GM21737 (cell line): ENCODE results near the gene DYNC1H1.

Experiments used
- ATAC-seq: cut with Tn5 transposase; IDR thresholded peaks from one replicate; pipeline ENCODE4 v1.9.1; 2021; ENCODE audit warnings: mild to moderate bottlenecking, moderate library complexity; ENCODE audit not compliant: unreplicated experiment

Gene DYNC1H1

DNA sequence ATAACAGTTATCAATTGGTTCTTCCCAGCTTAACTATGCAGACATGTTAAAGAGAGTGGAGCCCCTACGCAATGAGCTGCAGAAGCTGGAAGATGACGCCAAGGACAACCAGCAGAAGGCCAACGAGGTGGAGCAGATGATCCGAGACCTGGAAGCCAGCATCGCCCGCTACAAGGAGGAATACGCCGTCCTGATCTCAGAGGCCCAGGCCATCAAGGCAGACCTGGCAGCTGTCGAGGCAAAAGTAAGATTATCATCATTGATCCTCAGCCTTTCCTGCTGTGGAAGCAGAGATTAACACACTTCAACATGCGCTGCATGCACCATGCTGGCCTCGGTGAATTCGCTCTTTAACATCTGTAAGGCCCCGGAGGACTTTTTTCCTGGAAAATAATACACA lies 68.9 kb downstream of the DYNC1H1 start:
- no peak for ATAC-seq

DNA sequence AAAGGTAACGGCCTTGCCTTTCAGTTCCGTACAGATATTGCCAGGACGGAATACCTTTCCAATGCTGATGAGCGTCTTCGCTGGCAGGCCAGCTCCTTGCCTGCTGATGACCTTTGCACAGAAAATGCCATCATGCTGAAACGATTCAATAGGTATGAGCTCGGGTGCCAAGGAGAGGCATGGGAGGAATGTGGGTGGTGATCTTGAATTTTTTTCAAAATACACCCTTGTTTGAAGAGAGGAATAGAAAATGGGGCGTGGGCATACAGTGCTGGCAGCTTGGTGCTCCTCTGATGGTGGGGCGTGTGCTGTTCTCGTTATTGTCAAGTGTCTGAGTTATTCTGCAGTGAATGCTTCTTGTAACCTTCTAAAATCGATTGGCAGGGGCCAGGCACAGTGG lies 69.9 kb downstream of the DYNC1H1 start:
- ATAC-seq = no peak

DNA sequence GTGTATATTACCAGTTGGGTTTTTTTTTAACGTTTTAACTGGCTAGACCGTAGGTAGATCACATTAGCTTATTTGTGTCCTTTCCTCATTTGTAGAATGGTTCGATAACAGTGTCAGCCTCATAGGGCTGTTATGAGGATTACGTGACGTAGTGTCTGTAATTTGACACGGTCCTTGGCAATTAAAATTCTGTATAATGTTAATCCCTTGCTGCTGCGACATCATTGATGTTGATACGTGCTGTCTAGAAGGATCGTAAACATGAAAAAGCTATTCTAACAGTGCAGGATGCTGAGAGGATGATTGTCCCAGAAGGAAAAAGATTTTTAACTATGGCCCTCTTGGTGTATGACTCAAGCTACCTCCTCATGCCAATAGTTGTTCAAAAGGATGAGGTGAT lies 71.5 kb downstream of the DYNC1H1 start:
- ATAC-seq = no peak

DNA sequence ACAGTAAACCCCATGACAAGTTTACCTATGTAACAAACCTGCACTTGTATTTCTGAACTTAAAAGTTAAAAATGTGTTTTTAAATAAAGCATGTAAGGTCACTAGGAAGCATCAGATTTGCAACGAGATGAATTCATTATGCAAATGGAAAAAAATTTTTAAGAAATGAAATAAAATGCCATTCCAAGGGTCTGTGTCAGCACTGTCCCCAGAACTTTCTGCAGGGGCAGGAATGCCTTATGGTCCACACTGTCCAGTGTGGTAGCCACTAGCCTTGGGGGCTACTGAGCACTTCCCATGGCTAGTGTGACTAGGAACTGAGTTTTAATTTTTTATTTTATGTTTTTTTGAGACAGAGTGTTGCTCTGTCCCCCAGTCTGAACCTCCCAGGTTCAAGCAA lies 73.3 kb downstream of the DYNC1H1 start:
- ATAC-seq = no peak

DNA sequence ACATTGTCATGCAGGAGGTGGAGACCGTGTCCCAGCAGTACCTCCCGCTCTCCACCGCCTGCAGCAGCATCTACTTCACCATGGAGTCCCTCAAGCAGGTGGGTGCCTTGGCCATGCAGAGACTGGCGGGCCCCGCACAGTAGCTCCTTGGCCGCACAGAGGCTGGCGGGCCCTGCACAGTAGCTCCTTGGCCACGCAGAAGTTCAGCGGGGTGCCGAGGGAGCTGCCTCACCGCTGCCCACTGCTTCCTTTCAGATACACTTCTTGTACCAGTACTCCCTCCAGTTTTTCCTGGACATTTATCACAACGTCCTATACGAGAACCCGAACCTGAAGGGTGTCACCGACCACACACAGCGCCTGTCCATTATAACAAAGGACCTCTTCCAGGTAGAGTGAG lies 74.8 kb downstream of the DYNC1H1 start:
- ATAC-seq = no peak

DNA sequence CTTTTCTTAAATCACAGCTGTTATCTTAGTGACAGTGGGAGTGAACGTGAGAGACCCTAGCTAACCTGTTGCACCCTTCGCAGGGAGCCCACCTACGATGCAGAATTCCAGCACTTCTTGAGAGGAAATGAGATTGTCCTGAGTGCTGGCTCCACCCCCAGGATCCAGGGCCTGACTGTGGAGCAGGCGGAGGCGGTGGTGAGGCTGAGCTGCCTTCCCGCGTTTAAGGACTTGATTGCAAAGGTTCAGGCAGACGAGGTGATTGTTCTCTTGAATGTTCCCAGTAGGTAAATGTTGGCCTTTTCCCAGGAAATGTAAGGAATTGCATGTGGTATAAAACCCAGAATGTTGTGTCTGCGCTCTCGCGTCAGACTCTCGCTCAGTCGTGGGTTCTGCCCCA lies 75.8 kb downstream of the DYNC1H1 start:
- ATAC-seq = no peak

DNA sequence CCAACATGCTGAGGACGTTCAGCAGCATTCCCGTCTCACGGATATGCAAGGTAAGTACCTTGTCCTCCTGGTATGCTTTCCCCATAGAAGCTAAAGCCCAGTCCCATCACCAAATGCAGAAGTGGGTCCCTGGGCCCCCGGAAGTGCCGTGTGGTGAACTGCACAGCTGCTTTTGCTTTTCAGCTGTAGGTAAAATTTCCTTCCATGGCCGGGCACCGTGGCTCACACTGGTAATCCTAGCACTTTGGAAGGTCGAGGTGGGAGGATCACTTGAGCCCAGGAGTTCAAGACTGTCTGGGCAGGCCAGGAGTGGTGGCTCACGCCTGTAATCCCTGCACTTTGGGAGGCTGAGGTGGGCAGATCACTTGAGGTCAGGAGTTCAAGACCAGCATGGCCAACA lies 78.3 kb downstream of the DYNC1H1 start:
- no peak for ATAC-seq

DNA sequence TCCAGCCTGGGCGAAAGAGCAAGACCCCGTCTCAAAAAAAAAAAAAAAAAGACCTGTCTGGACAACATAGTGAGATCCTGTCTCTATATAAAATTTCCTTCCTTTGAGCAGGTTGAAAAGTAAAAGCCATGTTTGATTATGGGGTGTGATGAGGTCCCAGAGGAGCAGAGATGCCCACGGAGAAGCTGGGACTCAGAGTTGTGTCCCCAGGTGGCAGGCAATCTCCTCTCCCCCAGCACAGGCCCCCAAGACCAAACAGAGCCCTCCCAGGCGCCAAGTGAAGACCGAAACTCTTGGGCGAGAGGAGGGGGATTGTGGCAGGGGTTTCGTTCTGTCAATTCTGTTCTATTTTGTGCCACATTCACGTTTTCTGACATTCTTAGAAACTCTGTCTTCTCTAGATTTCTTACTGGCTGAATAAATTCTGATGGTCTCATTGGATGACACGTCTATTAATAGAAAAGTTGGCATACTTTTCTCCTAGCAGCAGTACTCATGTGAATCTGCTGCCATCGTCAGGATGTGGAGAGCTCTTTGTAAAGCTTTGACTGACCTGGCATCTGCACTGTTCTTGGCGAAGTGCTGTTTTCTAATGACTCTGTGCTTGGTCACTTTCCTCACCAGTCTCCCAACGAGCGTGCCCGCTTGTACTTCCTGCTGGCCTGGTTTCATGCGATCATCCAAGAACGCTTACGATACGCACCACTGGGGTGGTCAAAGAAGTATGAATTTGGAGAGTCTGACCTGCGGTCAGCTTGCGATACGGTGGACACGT lies 79.1 kb downstream of the DYNC1H1 start:
- no peak for ATAC-seq

DNA sequence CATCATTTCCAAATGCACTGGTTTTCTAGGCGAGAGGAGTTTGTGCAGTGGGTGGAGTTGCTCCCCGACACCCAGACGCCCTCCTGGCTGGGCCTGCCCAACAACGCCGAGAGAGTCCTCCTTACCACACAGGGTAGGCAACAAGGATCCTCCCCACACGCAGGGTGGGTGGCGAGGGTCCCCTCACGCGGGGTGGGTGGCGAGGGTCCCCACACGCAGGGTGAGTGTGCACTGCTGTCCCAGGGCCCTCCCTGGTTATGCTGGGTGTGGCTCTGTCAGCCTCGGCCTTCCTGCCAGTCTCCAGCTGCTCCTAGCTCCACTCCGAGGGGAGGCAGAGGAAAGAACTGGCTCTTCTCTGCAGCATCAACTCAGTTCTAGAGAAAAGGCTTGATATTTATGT lies 80.2 kb downstream of the DYNC1H1 start:
- no peak for ATAC-seq

DNA sequence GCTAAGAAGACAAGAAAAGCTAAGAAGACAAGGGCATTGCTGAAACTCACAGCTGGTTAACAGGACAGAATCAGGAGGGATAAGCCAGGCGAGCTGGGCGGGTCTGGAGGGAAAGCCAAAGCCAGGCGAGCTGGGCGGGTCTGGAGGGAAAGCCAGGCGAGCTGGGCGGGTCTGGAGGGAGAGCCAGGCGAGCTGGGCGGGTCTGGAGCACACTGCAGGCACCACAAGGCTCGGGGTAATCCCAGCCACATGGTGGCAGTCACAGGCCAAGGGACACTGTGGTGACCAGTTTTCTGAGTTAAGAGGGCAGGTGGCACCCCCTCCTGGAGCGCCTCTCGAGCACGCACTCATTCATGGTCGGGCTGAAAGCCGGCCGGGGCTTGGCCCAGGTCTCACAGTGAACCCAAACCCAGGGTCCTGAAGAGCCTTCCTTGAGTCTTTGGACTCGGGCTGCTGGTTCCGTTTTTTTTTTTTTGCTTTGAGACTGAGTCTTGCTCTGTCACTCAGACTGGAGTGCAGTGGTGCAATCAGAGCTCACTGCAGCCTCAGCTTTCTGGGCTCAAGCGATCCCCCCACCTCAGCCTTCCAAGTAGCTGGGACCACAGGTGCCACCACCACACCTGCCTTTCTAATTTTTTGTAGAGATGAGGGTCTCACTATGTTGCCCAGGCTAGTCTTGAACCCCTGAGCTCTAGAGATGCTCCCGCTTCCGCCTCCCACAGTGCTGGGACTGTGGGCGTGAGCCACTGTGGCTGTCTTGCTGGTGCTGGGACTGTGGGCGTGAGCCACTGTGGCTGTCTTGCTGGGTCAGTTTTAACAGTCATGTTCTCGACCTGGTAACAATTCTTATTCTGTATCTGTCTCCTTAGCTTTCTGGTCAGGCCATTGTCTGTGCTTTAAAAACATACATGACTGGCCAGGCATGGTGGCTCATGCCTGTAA lies 82.2 kb downstream of the DYNC1H1 start:
- no peak for ATAC-seq

DNA sequence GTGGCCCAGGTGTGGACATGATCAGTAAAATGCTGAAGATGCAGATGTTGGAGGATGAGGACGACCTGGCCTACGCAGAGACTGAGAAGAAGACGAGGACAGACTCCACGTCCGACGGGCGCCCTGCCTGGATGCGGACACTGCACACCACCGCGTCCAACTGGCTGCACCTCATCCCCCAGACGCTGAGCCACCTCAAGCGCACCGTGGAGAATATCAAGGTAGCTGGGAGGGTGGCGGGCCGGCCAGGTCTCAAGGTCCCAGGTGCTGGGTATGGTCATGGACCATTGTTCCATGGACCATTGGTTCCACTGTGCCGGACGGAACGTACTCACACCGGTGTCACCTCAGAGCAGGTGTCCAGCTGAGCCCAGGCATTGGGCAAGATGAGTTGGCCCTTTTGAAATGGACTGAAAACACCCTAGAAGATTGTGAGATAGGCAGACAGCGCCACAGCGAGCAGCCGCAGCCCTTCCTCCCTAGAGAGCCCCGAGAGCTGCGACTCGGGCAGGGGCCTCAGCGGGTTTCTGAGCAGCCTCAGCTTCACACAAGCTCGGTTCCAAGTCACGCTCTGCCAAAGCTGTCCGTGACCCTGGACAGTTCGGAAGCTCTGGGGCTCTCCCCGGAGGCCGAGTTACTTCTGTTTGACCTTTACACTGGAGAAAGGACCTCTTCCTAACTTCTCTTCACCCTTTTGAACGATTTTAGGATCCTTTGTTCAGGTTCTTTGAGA lies 83.6 kb downstream of the DYNC1H1 start:
- no peak for ATAC-seq

DNA sequence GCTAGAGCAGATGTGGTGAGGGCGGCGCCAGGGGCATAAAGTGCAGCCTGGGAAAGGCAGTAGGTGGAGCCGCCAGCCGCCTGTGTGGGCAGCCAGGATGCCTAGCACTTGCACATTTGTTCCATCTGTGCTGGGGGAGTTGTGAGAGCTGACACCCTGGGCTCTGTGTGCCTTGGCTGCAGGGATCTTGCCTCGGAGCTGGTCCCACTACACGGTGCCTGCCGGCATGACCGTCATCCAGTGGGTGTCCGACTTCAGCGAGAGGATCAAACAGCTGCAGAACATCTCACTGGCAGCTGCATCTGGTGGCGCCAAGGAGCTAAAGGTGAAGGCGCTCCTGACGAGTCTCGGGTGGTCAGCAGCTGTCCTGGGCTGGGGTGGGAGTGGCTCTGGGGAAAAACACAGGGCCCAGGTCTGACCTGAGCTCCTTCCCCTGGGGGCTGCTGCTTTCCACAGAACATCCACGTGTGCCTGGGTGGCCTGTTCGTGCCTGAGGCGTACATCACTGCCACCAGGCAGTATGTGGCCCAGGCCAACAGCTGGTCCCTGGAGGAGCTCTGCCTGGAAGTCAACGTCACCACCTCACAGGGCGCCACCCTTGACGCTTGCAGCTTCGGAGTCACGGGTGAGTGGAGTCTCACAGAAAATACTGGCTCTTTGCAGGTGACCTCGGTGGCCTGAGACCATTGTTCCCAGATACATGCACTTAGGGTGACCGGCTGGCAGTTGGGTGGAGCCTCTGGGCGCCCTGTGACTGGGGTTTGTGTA lies 85.1 kb downstream of the DYNC1H1 start:
- no peak for ATAC-seq

DNA sequence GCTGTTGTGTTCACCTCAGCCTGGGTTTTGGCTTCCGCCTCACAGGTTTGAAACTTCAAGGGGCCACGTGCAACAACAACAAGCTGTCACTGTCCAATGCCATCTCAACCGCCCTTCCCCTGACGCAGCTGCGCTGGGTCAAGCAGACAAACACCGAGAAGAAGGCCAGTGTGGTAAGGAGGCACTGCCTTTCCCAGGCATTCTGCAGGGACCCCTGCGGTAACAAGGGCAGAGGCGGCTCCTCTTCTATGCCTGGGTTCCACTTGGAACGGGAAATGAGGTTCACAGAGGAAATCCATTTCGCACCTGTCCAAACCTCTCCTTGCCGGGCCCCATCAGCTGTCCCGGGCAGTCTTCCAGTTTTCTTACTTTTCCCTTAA lies 85.6 kb downstream of the DYNC1H1 start:
- no peak for ATAC-seq

DNA sequence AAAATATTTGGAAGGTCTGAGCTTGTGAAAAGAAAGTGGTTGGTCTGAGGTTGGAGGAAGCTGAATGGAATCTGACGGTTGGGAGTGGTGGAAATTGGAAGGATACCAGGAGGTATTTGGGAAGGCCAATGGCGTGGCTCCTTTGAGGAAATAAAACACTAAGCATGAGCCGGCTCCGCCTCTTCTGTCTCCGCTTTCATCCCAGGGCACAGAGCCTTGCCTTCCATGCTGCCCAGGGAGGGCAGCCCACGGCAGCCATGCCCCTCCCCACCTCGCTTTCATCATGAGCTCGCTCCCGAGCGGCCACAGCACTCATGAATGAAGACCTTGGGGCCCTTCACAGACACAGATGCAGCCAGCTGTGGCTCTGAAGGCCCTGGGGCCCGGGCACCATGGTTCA lies 86.3 kb downstream of the DYNC1H1 start:
- ATAC-seq = no peak

DNA sequence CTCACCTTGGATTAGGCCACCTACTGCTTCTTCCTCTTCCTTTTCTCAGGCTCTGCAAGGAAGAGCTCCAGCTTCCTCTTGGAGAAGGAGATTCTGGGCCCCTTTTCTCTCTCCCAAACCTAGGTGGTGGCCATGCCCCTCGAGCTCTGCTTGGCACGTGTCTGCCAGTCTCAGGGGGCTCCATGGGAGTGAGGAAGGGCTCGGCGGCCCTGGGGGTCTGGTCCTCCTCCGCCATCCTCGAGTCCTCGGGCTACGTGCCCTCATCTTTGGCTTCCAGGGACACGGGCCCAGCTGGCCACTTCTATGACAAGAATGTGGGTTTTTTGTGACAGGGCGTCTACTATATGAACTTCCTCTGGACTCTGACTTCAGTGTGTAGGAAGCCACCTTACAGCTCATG lies 88.1 kb downstream of the DYNC1H1 start:
- ATAC-seq = no peak

DNA sequence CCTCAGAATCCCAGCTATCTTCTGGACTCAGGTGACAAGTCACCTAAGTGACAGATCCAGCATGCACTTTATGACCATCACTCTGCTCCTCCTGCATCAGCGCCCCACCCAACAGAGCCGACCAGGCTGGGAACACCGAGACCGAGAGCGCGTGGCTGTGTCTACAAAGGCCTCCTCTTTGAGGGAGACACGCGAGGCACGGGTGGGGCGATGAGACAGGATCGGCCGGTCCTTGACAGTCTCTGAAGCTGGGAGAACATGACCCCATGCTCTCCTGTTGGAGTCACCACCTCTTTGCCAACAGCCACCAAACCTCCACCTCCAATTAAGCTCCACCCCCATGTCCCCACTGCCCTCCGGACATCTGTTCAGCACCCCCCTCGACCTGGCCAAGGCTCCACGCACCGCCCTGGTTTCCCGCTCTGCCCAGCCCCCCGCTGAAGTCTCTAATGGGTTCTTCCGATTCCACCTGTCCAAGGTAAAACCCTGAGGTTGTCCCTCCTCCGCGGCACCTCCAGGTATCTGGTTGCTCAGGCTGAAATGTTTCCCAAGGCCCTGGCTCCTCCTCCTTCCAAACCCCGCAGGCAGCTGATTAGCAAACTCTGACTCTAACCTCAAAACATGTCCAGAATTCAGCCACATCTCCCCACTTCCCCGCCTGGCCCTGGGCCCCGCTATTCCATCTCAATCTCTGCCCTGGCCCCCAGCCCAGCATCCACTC lies 91.0 kb downstream of the DYNC1H1 start:
- ATAC-seq = no peak

DNA sequence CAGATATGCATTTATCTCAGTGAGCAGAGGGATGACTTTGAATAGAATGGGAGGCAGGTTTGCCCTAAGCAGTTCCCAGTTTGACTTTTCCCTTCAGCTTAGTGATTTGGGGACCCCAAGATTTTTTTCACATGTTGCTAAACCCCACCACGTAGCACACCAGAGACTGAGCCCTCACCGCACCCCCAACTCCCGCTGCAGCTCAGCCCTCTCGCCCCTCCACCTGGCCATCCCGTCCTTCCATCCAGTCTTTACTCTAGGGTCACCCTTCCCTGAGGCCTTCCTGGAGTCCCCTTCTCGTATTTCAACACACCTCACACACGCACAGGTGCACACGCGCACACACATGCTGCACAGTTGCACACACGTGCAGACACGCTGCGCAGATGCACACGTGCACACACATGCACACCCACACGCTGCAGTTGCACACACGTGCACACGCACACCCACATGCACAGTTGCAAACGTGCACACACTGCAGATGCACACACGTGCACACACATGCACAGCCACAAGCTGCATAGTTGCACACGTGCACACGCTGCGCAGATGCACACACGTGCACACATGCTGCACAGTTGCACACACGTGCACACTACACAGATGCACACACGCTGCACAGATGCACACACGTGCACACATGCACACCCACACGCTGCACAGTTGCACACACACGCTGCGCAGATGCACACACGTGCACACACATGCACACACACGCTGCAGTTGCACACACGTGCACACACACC lies 92.5 kb downstream of the DYNC1H1 start:
- no peak for ATAC-seq

DNA sequence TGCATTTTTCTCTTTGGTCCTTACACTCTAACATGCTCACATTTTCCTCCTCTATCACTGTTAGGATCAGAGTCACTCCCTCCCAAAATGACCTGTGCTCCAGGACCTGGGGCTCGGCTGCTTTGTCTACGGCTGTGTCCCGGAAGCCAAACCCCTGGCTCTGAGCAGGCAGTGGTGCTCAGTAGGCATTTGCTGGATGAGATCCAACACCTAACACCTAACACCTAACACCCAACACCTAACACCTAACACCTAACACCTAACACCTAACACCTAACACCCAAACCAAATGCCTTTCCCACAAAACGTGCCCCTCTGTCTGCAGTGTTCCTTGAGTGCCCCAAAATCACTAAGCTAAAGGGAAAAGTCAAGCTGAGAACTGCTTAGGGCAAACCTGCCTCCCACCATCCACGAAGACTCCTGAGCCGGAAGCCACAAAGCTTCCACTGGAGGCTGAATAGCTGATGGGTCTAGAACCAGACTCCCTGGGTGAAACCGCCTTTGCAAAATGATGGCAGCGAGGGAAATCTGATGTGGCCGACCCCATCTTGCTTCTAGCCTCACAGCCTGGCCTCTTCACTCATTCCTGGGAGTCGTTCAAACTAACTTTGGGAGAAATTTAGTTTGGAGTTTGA lies 93.2 kb downstream of the DYNC1H1 start:
- no peak for ATAC-seq

DNA sequence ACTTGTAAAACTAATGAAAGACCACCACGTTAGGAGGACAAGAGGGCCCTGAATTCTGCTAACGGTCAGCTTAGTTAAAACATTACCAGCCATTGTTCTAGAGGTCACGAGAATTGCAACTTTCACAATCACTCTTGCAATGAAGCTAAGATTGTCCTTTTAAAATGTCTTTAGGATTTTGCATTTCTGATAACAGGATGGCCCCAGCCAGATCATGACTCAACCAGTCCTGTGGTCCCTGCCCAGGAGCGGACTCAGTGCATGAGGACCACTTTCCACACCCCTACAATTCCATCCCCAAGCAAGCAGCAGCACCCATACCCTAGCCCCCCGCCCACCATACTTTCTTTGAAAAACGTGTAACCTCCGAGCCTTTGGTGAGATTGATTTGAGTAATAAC lies 93.8 kb downstream of the DYNC1H1 start:
- ATAC-seq = no peak
